DOHH2 (cell line): ENCODE data around the gene OPALIN.

ENCODE experiments used
- H3F3A ChIP-seq: fragments of 200-600 bp; sonication (generic), shearing (Covaris generic); 2 replicates; pipeline ENCODE4 v1.6.0; 2016; ENCODE audit warnings: antibody characterized with exemption, mild to moderate bottlenecking; ENCODE audit not compliant: control insufficient read depth, insufficient read depth
- H3K27ac ChIP-seq: fragments of 200-600 bp; sonication (generic); 2 replicates; pipeline ENCODE4 v1.5.1; 2014; ENCODE audit warnings: low read depth, mild to moderate bottlenecking, low read length, moderate library complexity
- H3K27me3 ChIP-seq: fragments of 200-600 bp; sonication (generic); 2 replicates; pipeline ENCODE4 v1.6.1; 2014; ENCODE audit warnings: mild to moderate bottlenecking, low read length, mixed read lengths; ENCODE audit not compliant: control insufficient read depth
- H3K36me3 ChIP-seq: fragments of 200-600 bp; sonication (generic); 2 replicates; pipeline ENCODE4 v1.6.1; 2014; ENCODE audit warnings: mild to moderate bottlenecking, low read length, moderate library complexity, mixed read lengths; ENCODE audit not compliant: control insufficient read depth
- H3K4me1 ChIP-seq: fragments of 200-600 bp; sonication (generic); 2 replicates; pipeline ENCODE4 v1.6.1; 2014; ENCODE audit warnings: mild to moderate bottlenecking, low read length, mixed read lengths; ENCODE audit not compliant: control insufficient read depth
- H3K4me2 ChIP-seq: fragments of 200-600 bp; sonication (generic); 2 replicates; pipeline ENCODE4 v1.6.0; 2014; ENCODE audit warnings: mild to moderate bottlenecking, low read length, moderate library complexity
- H3K4me3 ChIP-seq: fragments of 200-600 bp; sonication (generic); 2 replicates; pipeline ENCODE4 v1.5.1; 2014; ENCODE audit warnings: mild to moderate bottlenecking, low read length, mixed read lengths
- H3K79me2 ChIP-seq: fragments of 200-600 bp; sonication (generic); 2 replicates; pipeline ENCODE4 v1.6.1; 2014; ENCODE audit warnings: mild to moderate bottlenecking, low read length, mixed read lengths; ENCODE audit not compliant: control insufficient read depth
- H3K9me2 ChIP-seq: fragments of 200-600 bp; sonication (generic); replicated peaks from 2 replicates; pipeline ENCODE4 v1.6.1; 2014; ENCODE audit warnings: mild to moderate bottlenecking, low read length, mixed read lengths; ENCODE audit not compliant: control insufficient read depth
- H3K9me3 ChIP-seq: fragments of 200-600 bp; sonication (generic); 2 replicates; pipeline ENCODE4 v1.6.1; 2014; ENCODE audit warnings: antibody characterized with exemption, low read length, mixed read lengths; ENCODE audit not compliant: control insufficient read depth, insufficient read depth
- H4K20me1 ChIP-seq: fragments of 200-600 bp; sonication (generic); 2 replicates; pipeline ENCODE4 v1.6.0; 2014; ENCODE audit warnings: low read depth, mild to moderate bottlenecking, antibody characterized with exemption, low read length, moderate library complexity; ENCODE audit not compliant: control insufficient read depth, insufficient read depth
- CTCF ChIP-seq: fragments of 200-600 bp; sonication (generic); IDR thresholded peaks from one replicate; pipeline ENCODE4 v1.5.1; 2014; ENCODE audit warnings: antibody characterized with exemption, mild to moderate bottlenecking, low read depth, low read length; ENCODE audit not compliant: poor library complexity, severe bottlenecking
- EZH2phosphoT487 ChIP-seq: fragments of 200-600 bp; sonication (generic); IDR thresholded peaks from 2 replicates; pipeline ENCODE4 v1.6.1; 2017; ENCODE audit warnings: borderline replicate concordance, mild to moderate bottlenecking, antibody characterized with exemption, low read length, moderate library complexity, mixed read lengths

OPALIN gene

GRCh38 chr10:96406091-96406490, 47.3 kb upstream of the OPALIN start:
- no peak for TF ChIP-seq EZH2phosphoT487
- no peak for TF ChIP-seq CTCF
- H4K20me1 ChIP-seq, result no peaks in the 10 kb centered on the region
- no peaks in the 10 kb centered on the region for H3K36me3 ChIP-seq
- H3F3A ChIP-seq, result no peaks in the 10 kb centered on the region
- H3K4me1 ChIP-seq, result no peaks in the 10 kb centered on the region
- no peaks in the 10 kb centered on the region for H3K9me3 ChIP-seq
- no peaks in the 10 kb centered on the region for H3K9me2 ChIP-seq
- peaks cover 40% of the 10 kb centered on the region for H3K27me3 ChIP-seq
- no peak overlapping the region for H3K27ac ChIP-seq
- no peak overlapping the region for H3K4me2 ChIP-seq
- no peaks in the 10 kb centered on the region for H3K79me2 ChIP-seq
- no peak overlapping the region for H3K4me3 ChIP-seq

GRCh38 chr10:96402417-96403305, 43.9 kb upstream of the OPALIN start:
- no peaks in the 10 kb centered on the region for H3K79me2 ChIP-seq
- H3K4me3 ChIP-seq, result no peak overlapping the region
- no peaks in the 10 kb centered on the region for H3K9me2 ChIP-seq
- peaks cover 38% of the 10 kb centered on the region for H3K27me3 ChIP-seq
- TF ChIP-seq CTCF (no peak), EZH2phosphoT487 (no peak)
- no peaks in the 10 kb centered on the region for H3K9me3 ChIP-seq
- no peaks in the 10 kb centered on the region for H3F3A ChIP-seq
- no peak overlapping the region for H3K27ac ChIP-seq
- H3K36me3 ChIP-seq, result no peaks in the 10 kb centered on the region
- no peaks in the 10 kb centered on the region for H4K20me1 ChIP-seq
- no peak overlapping the region for H3K4me2 ChIP-seq
- H3K4me1 ChIP-seq, result no peaks in the 10 kb centered on the region

GRCh38 chr10:96401036-96401435, 42.2 kb upstream of the OPALIN start:
- no peak overlapping the region for H3K4me3 ChIP-seq
- no peaks in the 10 kb centered on the region for H4K20me1 ChIP-seq
- no peaks in the 10 kb centered on the region for H3K9me3 ChIP-seq
- no peak overlapping the region for H3K27ac ChIP-seq
- H3K36me3 ChIP-seq, result no peaks in the 10 kb centered on the region
- no peaks in the 10 kb centered on the region for H3K79me2 ChIP-seq
- H3K4me1 ChIP-seq, result no peaks in the 10 kb centered on the region
- H3K4me2 ChIP-seq, result no peak overlapping the region
- no peaks in the 10 kb centered on the region for H3F3A ChIP-seq
- H3K27me3 ChIP-seq, result peaks cover 41% of the 10 kb centered on the region
- TF ChIP-seq CTCF (no peak), EZH2phosphoT487 (no peak)
- no peaks in the 10 kb centered on the region for H3K9me2 ChIP-seq
